CD4-positive, alpha-beta T cell treated with Interleukin-15 for 4 hours (primary cell): ENCODE measurements around the gene TPRG1L.

Source experiments
- DNase-seq: peaks from one replicate; pipeline ENCODE4 v3.0.0-alpha.2; 2020; ENCODE audit warnings: low spot score

Gene TPRG1L

DNA sequence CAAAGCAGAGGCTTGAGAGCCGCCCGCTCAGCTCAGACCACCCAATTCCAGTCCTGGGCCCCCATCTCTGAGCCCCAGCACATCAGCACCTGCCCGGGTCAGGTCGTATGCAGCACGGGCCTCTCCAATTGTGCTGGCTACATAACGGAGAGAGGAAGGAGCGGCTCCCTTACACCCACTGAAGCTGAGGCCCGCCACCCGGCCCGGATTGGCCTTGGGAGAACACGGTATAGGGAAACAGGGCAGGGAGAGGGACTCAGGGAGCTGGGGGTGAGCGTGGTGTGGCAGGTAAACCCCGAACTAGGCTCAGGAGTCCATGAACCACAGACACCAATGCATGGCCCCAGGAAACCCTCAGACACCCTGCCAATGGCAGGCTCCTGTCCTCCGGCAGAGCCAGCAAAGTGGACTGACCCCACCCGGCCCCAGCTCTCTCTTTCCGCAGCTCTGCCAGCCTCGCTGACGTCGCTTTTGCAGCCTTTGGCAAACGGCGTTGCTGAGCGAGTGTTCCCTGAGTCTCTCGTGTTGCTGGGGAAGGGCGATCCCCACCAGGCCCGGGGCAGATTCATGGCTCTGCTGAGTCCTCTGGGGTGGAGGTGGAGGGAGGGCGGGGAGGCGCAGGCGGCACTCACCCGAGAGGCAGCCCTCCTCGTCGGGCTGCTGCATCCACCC is 30.0 kb upstream of the TPRG1L start:
- DNase-seq = no peak

DNA sequence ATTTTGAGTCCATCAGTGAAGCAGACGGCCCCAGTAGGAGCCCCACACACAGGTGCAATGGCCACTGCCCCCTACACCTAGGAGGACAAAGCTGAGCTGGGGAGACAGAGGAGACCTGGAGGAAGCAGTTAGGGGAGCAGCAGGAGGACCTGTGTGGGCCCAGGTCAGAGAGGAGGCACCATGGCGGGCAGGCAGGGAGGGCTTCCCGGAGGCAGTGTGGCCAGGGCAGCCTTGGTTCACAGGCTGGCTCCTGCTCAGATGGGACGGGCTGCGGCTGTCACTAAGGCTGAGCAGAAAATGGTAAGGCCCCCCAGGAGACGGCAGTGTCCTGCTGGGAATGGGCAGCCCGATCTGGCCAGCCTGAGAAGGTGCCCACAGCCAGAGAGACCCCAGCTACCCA is 28.9 kb upstream of the TPRG1L start:
- no peak for DNase-seq

DNA sequence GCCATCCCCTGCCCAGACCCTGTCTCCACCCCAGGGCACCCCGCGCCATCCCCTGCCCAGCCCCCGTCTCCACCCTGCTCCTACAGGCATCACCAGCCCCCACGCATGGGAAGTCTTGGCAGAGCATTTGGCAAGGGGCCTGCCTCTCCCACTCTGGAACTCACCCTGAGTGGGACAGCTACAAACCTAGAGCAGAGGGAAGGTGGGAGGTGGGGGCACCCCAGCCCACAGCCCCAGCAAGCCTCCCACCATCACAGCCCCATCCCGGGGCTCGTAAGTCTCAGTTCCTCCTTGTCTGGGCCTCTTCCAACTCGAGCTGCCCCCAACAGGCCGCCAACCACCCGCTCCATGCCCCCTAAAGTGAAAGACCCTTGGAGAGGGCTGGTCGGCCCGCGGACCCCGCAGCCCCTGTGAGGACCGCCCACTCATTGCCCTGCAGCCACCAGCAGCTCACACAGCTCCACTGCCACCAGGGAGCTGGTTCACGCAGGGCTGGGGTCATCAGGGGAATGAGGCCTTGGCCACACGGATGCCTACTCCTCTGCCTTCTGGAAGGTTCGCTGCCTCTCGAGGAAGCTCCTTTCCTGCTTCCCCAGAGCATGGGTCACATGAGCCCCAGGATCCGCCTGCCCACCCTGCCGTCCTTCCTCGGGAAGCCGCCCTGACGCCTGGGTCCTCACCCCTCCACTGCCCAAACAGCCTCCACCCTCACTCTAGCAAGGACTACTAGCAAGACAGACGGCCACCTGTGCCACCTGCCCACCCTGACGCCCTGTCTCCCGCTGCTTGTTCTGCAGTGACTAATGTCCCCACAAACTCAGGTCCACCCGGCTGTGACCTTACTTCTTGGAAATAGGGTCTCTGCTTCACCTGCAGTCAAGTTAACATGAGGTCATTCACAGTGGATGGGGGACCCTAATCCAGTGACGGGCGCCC is 27.9 kb upstream of the TPRG1L start:
- DNase-seq = no peak

DNA sequence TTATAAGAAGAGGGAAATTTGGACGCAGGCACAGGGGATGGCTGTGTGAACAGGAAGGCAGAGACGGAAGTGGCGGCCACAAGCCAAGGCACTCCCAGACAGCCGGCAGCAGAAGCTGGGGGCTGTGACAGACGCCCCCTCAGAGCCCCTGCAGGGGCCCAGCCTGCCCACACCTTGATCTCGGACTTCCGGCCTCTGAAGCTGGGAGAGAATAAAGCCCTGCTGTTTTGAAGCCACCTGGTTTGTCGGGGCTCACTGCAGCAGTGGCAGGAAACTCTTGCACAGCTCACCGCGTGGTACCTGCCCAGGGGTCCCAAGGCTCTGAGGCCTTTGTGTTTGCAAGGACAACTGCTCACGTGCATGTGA is 27.2 kb upstream of the TPRG1L start:
- no peak for DNase-seq

DNA sequence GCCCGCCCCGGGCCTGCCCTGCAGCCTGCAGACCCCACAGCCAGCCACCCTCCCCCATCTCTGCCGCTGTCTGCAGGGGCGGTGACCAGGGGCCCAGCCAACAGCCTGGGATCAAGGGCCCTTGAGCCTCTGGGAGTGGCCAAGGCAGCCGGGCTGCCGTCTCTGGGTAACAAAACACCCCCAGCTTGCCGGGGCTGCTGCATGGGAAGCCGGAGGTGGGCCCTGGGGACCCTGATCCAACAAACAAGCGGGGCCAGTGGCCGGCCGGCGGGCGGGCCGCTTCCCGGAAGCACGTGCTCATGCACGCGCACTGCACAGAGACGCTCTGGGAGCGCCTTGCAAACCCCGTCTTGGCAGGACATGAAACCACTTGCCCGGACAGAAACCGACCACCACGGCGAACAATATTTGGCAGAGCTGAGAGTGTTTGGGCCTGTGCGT is 26.7 kb upstream of the TPRG1L start:
- no peak for DNase-seq

DNA sequence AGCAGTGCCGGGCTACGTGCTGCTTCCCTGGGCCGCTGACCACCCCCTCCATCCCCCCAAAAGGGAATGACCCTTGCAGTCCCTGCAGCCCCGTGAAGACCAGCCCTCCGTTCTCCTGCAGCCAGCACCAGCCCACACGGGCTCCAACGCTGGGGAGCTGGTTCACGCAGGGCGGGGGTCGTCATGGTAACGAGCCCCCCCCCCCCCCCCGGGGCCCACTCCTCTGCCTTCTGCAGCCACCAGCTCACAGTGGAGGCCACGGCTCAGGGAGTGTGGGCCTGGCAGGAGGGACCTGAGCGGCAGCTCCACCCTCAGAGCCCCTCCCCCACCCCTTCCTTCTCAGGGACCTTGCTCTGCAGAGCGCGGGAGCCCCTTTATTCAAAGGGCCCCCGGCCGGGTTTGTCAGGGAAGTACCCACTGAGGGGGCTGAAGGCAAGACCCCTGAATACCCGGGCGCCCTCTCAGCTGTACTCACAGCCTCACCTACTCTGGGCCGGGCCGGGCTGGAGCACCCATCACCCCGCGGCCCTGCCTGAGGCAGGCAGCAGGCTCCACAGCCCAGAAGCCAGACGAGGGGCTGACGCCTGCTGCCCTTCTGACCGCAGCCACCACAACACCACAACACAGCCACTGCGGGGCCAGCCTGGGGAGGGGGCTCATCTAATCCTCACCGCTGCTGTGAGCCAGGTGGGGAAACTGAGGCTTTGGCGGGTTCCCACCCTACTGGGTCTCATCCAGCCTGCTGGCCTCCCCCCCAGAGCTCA is 26.1 kb upstream of the TPRG1L start:
- no peak for DNase-seq

DNA sequence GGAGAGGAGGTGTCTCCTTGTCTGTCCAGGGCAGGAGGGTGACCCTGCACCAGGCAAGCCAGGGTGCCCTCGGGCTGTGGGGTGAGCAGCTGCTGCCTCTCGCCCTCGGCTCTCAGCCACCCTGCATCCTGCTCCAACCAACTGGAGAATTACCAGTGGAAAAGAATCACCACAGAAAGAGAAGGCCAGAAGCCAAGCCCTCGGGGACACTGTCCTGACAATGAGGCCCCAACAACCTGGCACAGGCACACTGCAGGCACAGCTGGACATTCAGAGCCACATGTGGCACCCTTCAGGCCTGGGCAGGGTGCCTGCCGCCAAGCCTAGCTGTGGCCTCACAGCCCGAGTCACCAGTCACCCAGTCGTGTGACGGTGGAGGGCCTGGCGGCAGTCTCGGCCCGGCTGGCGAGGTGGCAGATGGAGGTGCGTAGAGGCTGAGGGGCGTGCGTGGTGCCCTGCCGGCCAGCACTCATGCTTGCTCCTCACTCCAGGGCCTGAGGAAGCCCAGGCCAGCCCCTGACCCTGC is 25.5 kb upstream of the TPRG1L start:
- no peak for DNase-seq

DNA sequence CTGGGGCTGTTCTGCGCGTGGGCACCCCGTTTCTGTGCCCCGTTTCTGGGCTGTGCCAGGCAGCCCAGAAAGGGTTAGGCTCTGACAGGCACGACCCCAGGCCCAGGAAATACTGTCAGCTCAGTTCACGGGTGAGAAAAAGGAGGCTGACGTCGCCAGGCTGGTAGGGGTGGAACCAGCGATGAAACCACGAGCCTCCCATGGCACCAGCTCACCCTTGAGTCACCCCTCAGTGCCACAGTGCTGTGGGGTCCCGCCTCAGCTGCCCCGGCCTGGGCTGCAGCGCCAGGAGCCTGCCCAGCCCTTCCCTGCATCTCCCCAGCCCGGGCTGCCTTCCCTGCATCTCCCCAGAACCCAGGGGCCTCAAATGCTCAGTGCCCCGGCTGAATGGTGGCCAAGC is 25.0 kb upstream of the TPRG1L start:
- DNase-seq = no peak

DNA sequence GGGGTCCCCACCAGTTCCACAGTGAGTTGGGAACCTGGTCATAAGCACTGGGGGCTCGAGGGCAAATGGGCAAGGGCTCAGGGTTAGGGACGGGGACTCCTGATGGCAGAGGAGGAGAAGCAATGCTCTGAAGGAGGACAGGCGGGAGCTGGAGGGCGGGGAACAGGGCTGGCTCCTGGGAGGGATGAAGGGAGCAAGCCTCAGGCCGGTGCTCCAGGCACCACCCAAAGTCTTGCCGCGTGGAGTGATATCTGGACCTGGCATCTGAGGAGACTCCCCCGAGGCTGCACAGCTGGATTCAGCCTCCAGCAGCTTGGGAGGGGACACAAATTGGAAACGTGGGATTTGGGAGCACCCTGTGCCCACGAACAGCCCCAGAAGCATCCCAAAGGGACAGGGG is 24.5 kb upstream of the TPRG1L start:
- no peak for DNase-seq

DNA sequence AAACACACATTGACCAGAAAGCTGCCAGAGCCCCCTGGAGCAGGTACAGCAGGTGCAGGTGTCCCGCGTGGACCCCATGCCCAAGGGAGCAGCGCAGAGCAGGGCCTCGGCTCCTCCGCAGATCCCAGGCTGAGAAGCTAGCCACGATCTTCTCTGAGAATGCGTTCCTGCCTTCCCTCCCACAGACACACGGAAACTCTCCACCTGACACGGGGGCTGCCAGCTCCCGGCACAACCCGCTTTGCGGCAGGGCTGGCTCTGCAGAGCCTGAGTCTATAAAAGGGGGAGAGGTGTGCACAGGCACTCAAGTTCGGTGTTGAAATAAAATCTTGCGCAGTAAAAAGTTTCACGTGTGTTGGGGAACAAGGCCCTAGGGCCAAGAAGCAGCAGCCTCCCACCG is 23.1 kb upstream of the TPRG1L start:
- no peak for DNase-seq

DNA sequence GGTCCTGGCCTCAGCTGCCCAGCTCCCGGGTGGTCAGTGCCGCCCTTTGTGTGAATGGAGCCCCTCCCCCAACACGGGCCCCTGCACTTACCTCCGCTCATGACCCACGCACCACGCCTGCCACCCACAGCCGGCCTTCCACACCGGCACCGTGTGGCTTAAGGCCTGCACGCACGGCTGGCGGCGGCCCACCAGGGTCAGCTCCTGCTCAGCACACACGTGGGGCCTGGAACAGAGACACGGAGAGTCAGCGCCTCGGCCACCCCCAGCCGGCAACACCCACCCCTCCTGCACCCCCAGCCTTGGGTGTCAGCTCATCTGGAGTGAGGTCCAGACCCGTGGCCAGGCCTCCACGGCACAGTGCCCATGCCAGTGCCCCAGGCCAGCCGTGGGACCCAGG is 22.4 kb upstream of the TPRG1L start:
- DNase-seq = no peak

DNA sequence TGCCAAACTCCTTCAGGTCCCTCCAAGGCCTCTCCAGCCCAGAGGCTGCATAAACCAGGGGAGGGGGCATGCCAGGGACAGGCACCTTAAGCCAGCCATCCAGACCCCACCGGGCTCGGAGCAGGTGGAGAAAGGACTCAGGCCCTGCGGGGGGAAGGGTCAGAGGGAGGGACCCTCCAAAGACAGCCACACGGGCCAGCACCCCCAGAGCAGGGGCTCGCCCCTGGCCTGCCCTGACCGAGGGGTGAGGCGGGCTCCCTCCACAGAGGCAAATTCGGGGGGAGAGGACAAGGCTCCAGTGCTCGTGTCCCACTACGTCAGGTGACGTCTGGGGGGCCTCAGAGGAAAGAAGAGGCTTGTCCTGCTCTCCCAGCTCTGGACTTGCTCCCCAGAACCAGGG is 21.7 kb upstream of the TPRG1L start:
- DNase-seq = no peak

DNA sequence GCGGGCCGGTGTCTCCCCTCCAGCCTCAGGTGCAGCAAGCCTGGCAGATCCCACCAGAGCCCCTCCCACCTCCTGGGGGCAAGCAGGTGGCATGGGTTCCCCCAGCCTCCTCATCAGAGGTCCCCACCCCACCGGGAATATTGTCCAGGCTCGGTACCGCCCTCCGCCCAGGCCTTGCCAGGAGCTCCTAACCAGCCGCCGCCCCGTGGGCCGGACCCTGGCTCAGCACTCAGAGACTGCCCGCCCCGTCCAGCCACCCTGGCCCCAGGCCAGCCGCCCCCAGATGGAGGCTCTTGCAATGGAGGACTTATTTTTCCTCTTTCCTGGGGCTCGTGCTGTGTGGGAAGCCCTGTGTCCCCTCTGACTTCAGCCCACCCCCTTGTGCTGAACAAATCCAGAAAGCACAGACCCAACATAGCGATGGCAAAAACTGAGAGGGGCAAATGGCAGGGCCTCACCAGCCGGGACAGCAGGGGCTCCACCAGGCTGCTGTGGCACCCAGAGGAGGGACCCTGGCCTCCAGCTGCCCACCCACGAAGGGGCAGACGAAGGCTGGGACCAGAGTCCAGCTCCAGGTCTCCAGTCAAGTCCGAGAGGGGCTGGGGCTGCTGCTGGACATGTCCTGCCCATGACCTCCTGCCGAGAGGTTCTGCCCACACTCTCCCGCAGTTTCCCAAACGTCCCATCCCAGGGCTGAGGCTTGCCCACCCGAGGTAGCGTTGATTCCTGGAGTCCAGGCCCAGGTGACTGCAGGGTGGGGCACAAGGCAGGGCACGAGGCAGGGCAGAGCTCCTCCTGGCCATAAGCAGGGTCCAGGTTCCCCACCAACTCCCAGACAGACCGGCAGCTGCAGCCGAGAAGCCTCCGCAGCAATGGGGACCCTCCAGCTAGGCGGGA is 21.0 kb upstream of the TPRG1L start:
- DNase-seq = no peak

DNA sequence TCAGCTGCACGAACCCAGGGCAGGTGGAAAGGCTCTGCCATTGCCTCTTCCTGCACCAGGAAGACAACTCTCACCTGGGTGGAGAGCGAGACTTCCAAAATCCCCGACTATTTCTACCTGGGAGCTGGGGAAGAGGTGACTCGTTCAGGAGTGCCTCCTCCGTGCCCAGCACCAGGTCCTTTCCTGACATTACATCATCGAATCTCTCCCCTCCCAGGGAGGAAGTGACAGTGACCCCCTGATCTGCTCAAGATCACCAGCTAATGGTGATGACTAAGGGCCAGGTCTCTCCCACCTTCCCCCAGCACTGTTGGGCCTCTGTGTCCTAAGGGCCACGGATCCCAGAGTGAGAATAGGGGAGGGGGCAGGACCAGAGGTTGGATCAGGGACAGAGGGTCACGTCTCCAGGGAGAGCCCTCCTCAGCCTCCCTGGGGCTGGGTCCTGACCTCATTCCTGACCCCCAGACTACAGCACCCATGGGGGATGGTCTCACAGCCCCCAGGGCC is 20.3 kb upstream of the TPRG1L start:
- no peak for DNase-seq

DNA sequence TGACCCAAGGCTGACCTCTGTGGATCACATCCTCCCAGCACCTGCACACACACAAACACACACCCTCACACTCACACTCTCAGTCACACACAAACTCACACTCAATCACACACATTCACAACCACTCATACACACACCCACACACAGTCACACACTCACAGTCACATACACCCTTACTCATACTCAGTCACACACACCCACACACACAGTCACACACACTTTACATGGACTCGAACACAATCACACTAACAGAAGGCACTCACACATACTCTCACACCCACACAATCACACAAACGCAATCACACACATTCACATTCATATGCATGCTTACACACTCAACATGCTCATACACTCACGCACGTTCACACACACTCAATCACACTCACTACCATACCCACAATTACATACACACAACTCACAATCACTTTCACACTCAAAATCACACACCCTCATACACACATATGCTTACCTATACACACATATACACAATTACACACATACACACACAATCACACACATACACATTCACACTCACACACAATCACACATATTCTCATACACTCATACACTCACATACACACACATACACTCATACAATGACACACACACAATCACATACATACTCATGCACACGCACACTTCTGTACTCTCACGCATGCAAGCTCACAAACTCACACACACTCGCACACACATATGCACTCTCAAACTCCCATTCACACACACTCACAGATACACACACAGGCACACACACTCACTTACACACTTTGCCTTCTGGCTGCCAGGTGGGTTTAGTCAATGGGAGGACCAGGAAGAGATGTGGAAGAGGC is 19.6 kb upstream of the TPRG1L start:
- DNase-seq = no peak

DNA sequence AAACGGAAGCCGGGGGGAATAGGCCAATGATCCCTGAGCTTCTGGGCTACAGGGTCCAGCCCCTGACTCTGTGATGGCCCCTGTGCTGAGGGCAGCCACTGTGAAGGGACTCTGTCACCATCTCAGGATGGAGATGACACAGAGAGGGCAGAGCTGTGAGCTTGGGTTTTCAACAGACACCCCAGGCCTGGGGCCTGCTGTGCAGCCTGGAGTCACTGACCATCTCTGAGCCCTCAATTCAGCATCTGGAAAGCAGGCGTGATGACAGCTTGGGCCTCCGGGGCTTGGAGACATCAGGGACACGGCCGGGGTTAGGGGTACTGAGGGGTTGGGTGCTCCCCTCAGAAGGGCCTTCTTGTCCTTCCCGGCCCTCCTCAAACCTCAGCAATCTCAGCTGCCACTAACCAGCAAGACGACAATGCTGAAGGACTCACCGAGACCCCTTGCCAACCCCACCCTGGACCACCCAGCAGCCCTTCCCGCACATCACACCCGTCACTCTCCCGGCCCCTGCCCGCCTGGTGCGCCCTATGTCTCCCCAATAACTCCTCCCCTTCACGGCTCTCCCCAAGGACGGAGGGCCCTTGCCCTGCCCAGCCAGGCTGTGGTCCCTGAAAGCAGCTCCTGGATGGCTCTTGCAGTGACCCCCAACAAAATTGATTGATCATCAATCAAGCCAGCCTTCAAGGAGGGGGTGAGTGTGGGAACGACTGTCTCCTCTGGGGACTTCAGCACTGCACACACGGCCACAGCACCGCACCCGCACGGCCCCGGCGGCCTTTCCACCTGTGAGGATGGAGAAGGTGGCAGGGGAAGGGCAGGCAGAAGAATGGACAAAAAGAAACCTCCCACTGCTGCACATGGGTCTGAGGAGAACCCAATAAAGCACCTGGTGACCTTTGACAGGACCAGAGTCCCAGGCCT is 17.8 kb upstream of the TPRG1L start:
- no peak for DNase-seq

DNA sequence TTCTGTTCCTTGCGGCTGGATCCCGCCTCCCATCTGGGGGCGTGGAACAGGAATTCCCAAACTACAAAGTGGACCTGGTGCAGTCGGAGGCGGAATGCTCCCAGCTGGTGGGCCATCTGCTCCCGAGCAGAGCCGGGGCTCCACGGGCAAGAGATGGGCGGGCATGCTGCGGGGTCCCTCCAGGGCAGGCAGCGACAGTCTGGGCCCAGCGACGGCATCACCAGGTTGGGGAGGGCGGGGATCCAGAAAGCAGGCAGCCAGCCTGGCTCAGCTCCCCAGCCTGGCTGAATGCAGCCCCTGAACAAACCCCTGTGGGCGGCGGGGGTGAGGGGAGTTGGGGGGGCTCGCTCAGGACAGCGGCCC is 17.1 kb upstream of the TPRG1L start:
- no peak for DNase-seq

DNA sequence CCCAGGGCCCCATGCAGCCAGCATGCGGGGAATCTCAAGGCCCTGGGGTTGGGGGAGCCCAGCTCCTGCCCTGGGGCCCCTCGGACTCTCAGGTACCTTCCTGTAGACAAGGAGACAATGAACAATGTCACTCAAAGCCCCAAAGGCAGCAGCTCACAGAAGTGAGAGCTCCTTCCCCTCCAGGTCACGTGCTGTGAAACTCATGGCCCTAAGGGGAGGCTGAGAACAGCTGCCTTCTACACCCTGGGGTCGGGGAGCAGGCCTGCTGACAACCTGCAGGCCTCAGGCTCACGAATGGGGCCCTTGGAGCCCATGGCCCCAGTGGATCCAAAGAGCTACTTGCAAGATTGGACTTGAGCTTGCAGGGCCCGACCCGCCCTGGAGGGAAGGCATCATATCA is 16.7 kb upstream of the TPRG1L start:
- no peak for DNase-seq

DNA sequence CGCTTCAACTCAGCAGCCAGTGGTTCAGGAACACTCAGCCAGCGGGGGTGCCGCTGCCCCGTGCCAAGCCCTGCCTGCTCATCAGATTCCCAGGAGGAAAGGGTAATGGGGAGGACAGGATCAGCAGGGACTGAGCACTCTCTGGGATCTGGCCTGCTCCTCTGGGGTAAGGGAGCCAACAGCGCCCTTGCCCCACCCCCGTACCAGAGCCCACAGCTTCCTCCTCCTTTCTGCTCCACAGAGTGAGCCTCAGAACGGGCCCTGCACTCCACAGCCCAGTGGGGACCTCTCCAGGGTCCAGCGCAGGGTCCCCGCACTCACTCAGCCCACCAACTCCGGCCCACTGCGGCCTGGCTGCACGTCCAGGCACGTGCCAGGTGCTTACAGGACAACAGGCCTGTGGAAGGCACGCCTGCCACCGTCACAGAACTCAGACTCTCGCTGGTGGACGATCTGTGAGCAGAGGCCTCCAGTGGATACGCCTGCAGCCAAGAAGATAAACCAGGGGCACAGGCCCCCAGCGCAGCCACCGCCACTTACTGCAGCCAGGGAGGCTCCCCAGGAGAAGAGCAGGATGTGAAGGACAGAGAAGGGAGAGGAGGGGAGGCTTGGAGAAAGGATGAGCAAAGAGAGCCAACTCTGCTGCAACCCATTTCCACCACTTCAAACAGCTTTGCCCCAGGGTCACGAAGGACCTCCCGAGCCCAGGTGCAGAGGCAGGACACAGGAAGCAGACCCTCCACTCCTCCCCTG is 15.6 kb upstream of the TPRG1L start:
- DNase-seq = no peak
